HEK293T (cell line): ENCODE results near the gene TTC29.

Source experiments
- ARNT ChIP-seq: fragments of 450-650 bp; IDR thresholded peaks from 2 replicates; pipeline ENCODE4 v1.6.1; 2017; ENCODE audit warnings: mild to moderate bottlenecking
- BHLHE40 ChIP-seq: fragments of 450-650 bp; IDR thresholded peaks from 2 replicates; pipeline ENCODE4 v1.6.1; 2016; ENCODE audit warnings: mild to moderate bottlenecking, moderate library complexity, borderline replicate concordance
- CTBP1 ChIP-seq: fragments of 450-650 bp; IDR thresholded peaks from 2 replicates; pipeline ENCODE4 v1.6.1; 2016; ENCODE audit warnings: borderline replicate concordance
- ELF4 ChIP-seq: fragments of 450-650 bp; IDR thresholded peaks from 2 replicates; pipeline ENCODE4 v1.6.1; 2017; ENCODE audit warnings: antibody characterized with exemption
- FOXA1 ChIP-seq: fragments of 450-650 bp; IDR thresholded peaks from 2 replicates; pipeline ENCODE4 v1.6.1; 2016; ENCODE audit warnings: mild to moderate bottlenecking
- FOXK2 ChIP-seq: fragments of 450-650 bp; IDR thresholded peaks from 2 replicates; pipeline ENCODE4 v1.6.1; 2016; ENCODE audit warnings: mild to moderate bottlenecking
- FOXM1 ChIP-seq: fragments of 450-650 bp; IDR thresholded peaks from 2 replicates; pipeline ENCODE4 v1.6.1; 2017; ENCODE audit warnings: mild to moderate bottlenecking, borderline replicate concordance
- HDGF ChIP-seq: fragments of 450-650 bp; IDR thresholded peaks from 2 replicates; pipeline ENCODE4 v1.6.1; 2017; ENCODE audit warnings: antibody characterized with exemption, borderline replicate concordance
- NFRKB ChIP-seq: fragments of 450-650 bp; IDR thresholded peaks from 2 replicates; pipeline ENCODE4 v1.6.1; 2016; ENCODE audit warnings: mild to moderate bottlenecking, moderate library complexity
- SP1 ChIP-seq: fragments of 450-650 bp; IDR thresholded peaks from 2 replicates; pipeline ENCODE4 v1.6.1; 2017
- SUZ12 ChIP-seq: fragments of 450-650 bp; IDR thresholded peaks from 2 replicates; pipeline ENCODE4 v1.6.1; 2016; ENCODE audit warnings: mild to moderate bottlenecking
- TARDBP ChIP-seq: fragments of 450-650 bp; IDR thresholded peaks from 2 replicates; pipeline ENCODE4 v1.6.1; 2016
- TF ChIP-seq, protein P1 (sequence below): fragments of 450-650 bp; IDR thresholded peaks from 2 replicates; pipeline ENCODE4 v1.6.1; 2016

GRCh38 chr4:146834263-146835034 lies 111.2 kb downstream of the TTC29 start:
- TF ChIP-seq, protein P1, sequence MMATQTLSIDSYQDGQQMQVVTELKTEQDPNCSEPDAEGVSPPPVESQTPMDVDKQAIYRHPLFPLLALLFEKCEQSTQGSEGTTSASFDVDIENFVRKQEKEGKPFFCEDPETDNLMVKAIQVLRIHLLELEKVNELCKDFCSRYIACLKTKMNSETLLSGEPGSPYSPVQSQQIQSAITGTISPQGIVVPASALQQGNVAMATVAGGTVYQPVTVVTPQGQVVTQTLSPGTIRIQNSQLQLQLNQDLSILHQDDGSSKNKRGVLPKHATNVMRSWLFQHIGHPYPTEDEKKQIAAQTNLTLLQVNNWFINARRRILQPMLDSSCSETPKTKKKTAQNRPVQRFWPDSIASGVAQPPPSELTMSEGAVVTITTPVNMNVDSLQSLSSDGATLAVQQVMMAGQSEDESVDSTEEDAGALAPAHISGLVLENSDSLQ: no peak
- no peak for TF ChIP-seq SP1
- TF ChIP-seq NFRKB: no peak
- TF ChIP-seq FOXA1: no peak
- TF ChIP-seq ELF4: no peak
- no peak for TF ChIP-seq BHLHE40
- TF ChIP-seq FOXM1: no peak
- TF ChIP-seq CTBP1: no peak
- TF ChIP-seq ARNT: no peak
- TF ChIP-seq FOXK2: no peak
- no peak for TF ChIP-seq TARDBP
- TF ChIP-seq SUZ12: no peak
- no peak for TF ChIP-seq HDGF
